Kidney epithelial cell (primary cell): ENCODE results near the gene KIRREL3. TPM values are rescaled to one million over a fixed set of nuclear protein-coding genes. Genes with fewer than 3 reads are reported as not detected.

Source experiments
- DNase-seq: peaks from one replicate; pipeline ENCODE4 v3.0.0-alpha.2; 2010; ENCODE audit warnings: low read depth
- H3K27me3 ChIP-seq: 2 replicates; pipeline ENCODE4 v1.6.0; 2011; ENCODE audit warnings: low read length; ENCODE audit not compliant: control insufficient read depth, insufficient read depth
- H3K36me3 ChIP-seq: 2 replicates; pipeline ENCODE4 v1.5.1; 2011; ENCODE audit warnings: low read length; ENCODE audit not compliant: control insufficient read depth, insufficient read depth
- H3K4me3 ChIP-seq: 2 replicates; pipeline ENCODE4 v1.5.1; 2011; ENCODE audit warnings: low read depth, mild to moderate bottlenecking, control low read depth, low read length
- CTCF ChIP-seq: IDR thresholded peaks from 2 replicates; pipeline ENCODE4 v1.5.1; 2011; ENCODE audit warnings: mild to moderate bottlenecking, moderate library complexity, low read length, control low read depth, inconsistent platforms; ENCODE audit not compliant: insufficient read depth, poor library complexity, severe bottlenecking
- total RNA-seq: library from RNA; depleted of rRNA; stranded (reverse); fragments of >200 nt; gene quantifications from 2 replicates; pipeline ENCODE4 v1.2.3, GENCODE V29; 2015

Gene KIRREL3
- total RNA-seq, 1 donor from 2014 or later, result 1.3 TPM

- no peaks in the 10 kb centered on the region for H3K27me3 ChIP-seq
- no peak overlapping the region for H3K4me3 ChIP-seq
- H3K36me3 ChIP-seq, result no peaks in the 10 kb centered on the region
- no peak for TF ChIP-seq CTCF
- DNase-seq, result no peak
Observed at GRCh38 chr11:126591966-126592489, 408.5 kb downstream of the KIRREL3 start.

GRCh38 chr11:126589492-126589803 is 411.1 kb downstream of the KIRREL3 start:
- TF ChIP-seq CTCF, result no peak
- H3K36me3 ChIP-seq, result no peaks in the 10 kb centered on the region
- DNase-seq, result no peak
- no peak overlapping the region for H3K4me3 ChIP-seq
- no peaks in the 10 kb centered on the region for H3K27me3 ChIP-seq

- no peak overlapping the region for H3K4me3 ChIP-seq
- TF ChIP-seq CTCF, result no peak
- DNase-seq, result no peak
- H3K27me3 ChIP-seq, result no peaks in the 10 kb centered on the region
- no peaks in the 10 kb centered on the region for H3K36me3 ChIP-seq
Observed at GRCh38 chr11:126588630-126589491, 411.7 kb downstream of the KIRREL3 start.

- no peak for TF ChIP-seq CTCF
- no peak for DNase-seq
- Histone ChIP-seq H3K36me3 (no peaks in the 10 kb centered on the region), H3K4me3 (no peak overlapping the region), H3K27me3 (no peaks in the 10 kb centered on the region)
Observed at GRCh38 chr11:126587541-126587940, 413.0 kb downstream of the KIRREL3 start.

GRCh38 chr11:126585774-126586491 is 414.6 kb downstream of the KIRREL3 start:
- H3K27me3 ChIP-seq, result no peaks in the 10 kb centered on the region
- H3K4me3 ChIP-seq, result peak overlapping the region; percentile 26
- no peaks in the 10 kb centered on the region for H3K36me3 ChIP-seq
- no peak for TF ChIP-seq CTCF
- peak; percentile 64 for DNase-seq
